ENCODE results near the gene DBH.
"Not testable (repeated sequence)": the region's sequence is repeated elsewhere in the genome, so short reads cannot be mapped to it uniquely, and the experiment has no call there.

Gene DBH

DNA sequence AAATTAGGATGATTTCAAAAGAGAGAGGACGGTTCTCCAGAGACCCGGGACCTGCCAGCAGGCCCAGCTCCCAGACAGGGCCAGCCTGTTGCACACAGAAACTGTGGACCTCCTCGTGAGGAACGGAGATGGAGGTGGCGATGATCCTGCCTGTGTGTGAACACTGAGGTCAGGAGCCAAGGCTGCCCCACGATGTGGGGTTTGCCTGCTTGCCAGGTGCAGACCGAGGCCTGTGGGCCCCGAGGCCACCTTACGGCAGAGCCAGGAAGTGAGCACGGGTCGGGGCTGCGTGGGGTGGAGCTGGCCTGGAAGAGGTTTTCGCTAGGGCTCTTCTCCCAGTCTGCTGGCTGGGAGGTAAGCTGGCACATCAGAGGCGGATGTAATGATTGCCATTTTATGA, 31.3 kb upstream of the DBH start:
- DNase-seq, result no peak

GRCh38 chr9:133605446-133605845, 30.7 kb upstream of the DBH start:
- no peak for DNase-seq

- DNase-seq, result peak in 1 of 2 experiments; percentile 52
Observed at GRCh38 chr9:133605856-133606707, 30.1 kb upstream of the DBH start.

- no peak for DNase-seq
Observed at GRCh38 chr9:133606708-133607025, 29.5 kb upstream of the DBH start.

- DNase-seq, result no peak
Observed at GRCh38 chr9:133607381-133607780, 28.8 kb upstream of the DBH start.

DNA sequence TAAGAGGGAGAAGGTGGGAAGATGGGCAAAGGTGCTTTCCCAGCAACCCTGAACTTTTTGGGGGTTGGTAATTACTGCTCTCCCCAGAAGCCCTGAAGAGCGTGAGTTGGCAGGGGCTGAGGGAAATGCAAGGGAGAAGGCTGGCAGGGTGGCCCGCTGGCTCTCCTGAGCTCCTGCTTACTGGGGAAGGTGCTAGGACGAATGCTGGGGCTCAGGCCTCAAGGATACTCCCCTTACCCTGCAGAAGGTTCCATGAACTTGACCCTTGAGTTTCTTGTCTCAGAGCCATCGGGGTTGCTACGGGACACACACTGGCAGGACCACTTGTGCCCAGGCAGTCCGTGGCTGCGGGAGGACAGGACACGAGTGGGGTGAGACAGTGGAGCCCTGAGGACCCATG, 28.2 kb upstream of the DBH start:
- DNase-seq, result no peak

- no peak for DNase-seq
Observed at GRCh38 chr9:133608382-133608781, 27.8 kb upstream of the DBH start.

GRCh38 chr9:133608889-133609288, 27.3 kb upstream of the DBH start:
- DNase-seq, result no peak

DNA sequence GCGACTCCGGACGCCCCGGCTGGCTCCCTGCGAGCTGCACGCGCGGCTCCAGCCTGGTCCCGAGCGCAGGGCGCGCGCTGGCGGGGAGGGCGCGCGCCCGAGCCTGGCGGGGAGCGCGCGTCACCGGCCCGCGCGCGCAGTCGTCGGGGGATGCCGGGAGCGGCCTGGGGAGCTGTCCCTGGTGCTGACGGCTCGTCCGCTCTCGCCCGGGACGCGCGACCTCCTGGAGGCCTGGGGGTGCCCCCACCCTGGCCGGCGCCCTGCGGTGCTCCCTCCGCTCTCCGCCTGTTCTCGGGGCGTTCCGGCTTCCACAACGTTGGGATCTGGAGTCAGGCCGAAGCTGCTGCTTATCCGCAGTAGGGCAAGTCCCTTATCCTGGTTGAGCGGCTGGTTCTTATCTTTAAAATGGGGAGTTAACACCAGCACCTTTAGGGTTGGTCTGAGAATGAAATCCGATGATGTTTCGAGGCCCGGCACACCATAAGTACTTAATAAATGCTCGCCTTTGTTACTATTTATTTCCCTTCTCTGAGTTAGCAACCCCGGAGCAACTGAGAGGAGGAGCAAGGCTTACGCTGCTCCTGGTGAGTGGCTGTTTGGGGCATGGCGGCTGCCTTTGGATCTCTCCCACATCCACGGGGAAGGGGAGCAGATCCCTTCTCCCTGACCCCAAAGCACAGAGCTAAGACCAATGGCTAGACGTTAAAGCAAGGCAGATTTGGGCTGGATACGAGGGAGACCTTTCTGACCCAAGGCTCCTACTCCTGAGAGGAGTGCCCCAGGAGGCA, 26.7 kb upstream of the DBH start, which contains the start of gene FAM163B:
Gene FAM163B, minus strand, starts transcription at position 79 of the 788 bp plus-strand sequence. CDS start 29,166 bp downstream, outside the sequence.
- peak; percentile 53 to 78 for DNase-seq

DNA sequence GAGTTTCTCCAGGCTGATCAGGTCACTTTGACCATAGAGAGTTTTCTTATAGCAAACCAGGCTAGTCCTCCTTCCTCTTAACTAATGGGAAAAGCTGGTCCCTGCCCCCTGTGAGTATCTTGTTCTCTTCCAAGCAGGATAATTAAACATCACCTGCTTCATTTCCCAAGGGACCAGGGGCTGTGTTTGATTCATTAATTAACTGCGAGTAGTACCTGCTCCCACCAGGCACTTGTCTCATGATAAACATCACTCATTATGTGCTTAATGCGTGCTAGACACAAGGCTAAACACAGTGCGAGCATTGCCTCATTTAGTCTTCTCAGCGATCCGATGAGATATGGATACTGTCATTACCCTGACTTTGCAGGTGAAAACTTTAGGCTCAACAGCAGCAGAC, 25.3 kb upstream of the DBH start:
- peak; percentile 82 to 91 for DNase-seq

DNA sequence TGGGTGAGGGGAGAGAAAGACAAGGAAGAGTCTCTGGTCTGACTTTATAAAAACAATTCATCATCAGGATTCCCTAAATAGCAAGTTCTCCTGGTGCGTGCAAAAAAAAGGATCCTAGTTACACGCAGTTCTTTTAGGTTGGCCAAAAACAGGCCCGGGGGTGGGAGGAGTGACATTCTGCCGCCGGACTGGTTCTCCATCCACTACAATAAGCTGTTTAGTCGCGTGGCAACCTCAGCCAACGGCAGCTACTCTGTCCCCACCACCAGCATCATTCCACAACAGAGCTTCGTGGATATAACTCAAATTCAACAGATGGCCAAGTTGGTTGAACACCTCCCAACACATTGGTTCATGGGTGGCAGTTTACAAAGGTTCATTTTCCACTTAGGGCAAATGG, 24.1 kb upstream of the DBH start:
- DNase-seq, result no peak

DNA sequence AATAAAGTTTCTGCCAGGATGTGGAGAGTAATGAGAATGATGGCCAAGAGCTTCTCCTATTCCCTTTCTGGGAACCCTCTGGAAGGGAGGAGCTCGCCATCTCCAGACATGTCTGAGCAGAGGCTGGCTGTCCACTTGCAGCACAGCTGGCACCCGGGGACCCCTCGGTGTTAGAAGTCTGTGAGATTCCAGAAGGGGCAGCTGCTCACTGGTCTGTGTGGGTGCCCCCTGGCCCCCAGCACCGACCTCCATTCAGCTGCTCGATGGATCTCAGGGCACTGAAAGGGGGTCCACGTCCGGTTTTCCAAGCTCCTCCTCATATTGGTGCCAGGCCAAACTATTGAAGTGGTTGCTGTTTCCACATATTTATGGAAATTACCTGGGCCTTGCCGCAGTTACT, 23.3 kb upstream of the DBH start:
- no peak for DNase-seq

- DNase-seq, result no peak
Observed at GRCh38 chr9:133613432-133613831, 22.7 kb upstream of the DBH start.

DNA sequence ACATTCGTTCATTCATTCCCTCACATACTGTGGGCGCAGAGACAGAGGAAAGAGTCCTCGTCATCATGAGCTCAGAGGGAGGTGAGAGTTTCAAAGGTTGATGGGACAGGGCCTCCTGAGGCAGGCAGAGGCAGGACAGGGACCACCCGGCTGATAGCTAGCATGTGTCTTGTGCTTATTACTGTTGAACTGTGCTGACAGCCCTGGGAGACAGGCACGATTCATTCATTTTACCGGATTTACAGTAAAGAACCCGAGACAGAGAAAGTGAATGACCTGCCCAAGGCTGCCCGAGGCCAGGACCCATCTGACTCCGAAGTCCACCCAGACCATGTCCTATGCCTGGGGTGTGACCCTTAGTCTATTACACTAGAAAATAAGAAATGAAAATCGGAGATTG, 22.1 kb upstream of the DBH start:
- no peak for DNase-seq

DNA sequence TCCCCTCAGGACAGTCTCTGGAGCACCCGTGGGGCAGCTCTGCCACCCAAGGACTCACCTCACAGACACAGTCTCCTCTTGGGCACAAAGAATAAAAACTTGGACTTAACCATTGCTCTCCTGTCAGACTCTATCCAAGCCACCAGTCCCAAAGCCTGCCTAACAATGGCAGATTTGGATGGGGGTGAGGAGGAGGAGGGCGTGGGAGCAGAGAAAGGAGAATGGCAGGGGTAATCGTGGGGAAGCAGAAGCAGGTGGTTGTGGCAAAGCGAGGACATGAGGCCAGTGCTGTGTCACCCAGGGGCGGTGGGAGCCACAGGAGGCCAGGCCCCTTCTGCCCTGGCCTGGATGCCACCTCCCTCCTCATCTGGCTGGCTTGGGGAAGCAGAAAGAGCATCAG, 21.5 kb upstream of the DBH start:
- no peak for DNase-seq

DNA sequence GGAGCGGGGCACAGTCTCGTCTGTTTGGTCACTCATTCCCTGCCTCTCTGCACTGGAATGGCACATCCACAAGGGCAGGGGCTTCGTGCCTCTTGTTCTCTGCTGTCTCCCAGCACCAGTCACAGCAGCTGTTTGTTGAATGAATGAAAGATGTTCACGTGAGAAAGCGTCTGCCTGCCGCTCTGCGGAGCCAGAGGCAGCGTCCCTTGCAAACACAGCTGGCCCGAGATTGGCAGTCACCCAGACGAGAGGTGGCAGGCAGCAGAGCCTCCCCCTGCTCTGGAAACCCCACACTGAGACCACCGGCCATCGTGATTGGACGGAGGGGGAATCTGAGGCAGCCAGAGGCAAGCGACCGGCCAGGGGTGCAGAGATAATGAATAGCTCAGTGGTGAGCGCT, 21.0 kb upstream of the DBH start:
- no peak for DNase-seq

DNA sequence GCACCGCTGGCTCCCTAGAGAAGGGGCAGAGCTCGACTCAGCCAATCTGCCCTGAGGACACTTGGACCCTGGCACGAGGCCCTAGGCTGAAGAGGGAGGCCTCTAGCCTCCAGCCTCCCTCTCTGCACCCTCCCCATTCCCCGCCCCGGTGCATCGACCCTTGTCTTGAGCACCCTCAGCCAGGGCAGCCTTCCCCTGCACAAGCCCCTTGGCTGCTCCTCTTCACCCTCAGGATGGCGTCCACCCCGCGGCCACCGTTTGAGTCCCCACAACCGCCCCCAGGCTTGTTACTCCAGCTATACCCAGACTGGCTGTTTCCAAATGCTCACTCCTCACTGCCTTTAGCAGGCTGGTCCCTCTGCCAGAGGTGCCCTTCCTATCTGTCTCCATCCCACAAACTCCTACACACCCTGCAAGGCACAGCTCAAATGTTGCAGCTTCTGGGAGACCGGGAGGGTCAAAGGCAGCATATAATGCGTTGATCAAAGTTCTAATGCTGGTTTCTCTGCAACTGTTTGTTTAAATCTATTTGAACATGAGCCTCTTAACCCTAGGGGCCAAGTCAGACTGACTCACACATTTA, 20.5 kb upstream of the DBH start:
- DNase-seq, result no peak

DNA sequence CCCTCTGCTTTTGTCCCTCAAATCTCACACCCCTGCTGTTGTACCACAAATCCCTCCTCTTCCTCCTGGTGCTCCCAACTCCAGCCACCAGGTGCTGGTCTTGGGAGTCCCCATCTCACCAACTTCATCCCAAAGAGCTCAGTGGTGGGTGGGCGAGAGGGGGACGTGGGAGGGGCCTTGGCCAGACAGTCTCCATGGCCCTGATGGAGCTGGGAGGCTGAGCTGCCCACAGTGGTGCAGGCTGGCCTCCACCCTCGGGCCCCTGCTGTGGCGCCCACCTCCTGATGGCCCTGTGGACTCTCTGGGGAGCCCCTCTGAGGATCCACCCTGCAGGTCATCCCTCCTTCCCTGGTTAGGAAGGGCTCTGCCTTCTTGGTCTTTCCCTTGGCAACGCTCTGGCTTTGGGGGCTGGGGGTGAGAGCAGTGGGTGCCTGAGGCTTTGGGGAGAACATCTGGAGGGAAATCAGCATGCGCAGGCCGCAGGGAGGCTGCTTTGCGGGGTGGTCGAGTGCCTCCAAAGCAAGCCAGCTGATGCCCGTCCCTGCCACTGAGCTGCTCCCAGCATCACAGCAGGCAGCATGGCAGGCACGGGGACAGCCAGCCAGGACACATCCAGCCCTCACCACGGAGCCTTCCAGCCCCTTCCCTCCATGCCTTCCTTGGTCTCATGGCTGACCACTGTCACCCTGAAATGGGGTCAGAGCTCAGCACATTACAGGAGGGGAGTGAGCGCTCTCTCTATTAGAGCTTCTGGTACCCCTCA, 19.3 kb upstream of the DBH start:
- DNase-seq, result no peak

GRCh38 chr9:133618726-133619125, 17.4 kb upstream of the DBH start:
- DNase-seq, result no peak

DNA sequence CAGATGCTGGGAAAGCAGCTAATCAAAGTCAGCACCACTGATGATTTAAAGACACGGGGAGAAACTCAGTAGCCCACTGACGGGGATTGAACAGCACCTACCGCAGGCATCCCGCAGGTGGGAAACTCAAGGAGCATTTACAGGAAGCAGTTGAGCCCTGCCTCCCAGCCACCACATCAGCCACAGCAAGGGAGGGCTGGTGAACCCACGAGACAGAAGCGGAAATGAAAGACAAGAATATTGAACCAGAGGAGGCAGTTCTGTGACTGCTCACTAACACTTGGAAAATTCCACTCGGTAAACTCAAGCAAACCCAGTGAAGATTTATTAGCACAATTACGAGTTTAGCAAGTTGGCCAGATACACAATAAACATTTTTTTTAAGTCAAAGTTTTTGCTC, 16.4 kb upstream of the DBH start:
- no peak for DNase-seq

- DNase-seq, result no peak
Observed at GRCh38 chr9:133621725-133622267, 14.4 kb upstream of the DBH start.

DNA sequence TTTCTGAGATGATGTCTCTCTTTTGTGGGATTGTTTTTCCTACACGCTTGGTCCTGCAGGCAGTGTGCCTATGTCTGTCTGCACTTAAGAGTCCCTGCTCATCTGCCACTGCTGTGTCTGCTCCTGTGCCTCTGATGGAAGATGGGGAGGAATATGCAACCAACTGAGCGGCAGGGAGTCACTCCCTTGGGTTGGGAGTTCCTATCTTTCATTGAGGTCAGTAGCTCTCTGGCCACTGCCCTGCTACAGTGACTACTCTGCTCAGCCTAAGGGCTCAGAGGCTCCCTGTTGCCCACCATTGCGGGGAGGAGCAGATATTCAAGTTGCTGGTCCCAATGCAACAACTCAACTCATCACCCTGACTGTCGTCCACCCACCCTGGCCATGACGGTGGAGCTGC, 13.6 kb upstream of the DBH start:
- DNase-seq, result no peak

GRCh38 chr9:133626008-133626407, 10.2 kb upstream of the DBH start:
- not testable (repeated sequence) for DNase-seq
